ENCODE measurements around the gene PKD2L1.

Gene PKD2L1

DNA sequence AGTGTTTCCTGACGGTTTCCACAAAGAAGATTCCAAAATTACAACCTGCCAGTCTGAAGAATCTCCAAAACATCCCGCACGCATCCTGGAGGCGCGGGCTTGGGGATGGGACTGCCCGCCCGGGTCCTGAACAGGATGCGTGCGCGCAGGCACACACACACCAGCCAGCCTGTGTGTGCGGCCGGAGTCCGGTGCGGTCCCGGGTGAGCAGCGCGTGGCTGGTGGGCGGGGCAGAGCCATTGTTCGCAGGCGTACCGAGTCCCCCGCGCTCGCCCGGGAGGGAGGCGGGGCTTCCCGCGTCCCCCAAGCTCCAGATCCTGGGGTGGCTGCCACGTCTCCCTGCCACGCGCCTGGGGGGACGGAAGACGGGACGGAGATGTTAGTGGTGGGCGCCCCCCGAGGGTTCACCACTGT, 16.3 kb upstream of the PKD2L1 start:
- no peak overlapping the region for H2AFZ ChIP-seq (ENCODE audit: low read depth, low read length)
- under 1% methylated on average over 23 of the region's 36 CpGs for WGBS

GRCh38 chr10:100345570-100346330, 15.7 kb upstream of the PKD2L1 start:
- Histone ChIP-seq H3K23ac (ENCODE audit: low read length in 2 of 2) (no peak overlapping the region), H4K91ac (ENCODE audit: low read length) (peak overlapping the region; percentile 23), H2BK120ac (ENCODE audit: low read depth, low read length) (no peak overlapping the region), H4K8ac (ENCODE audit: low read length) (no peak overlapping the region), H3K4ac (ENCODE audit: low read depth in 1 of 2, low read length in 2 of 2) (peak overlapping the region; percentile 80 to 95), H3K4me3 (ENCODE audit: insufficient read depth in 1 of 2, low read depth in 1 of 2, low read length in 2 of 2) (peak overlapping the region in 1 of 2 experiments; percentile 88), H3K36me3 (ENCODE audit: control insufficient read depth in 1 of 2, insufficient read depth in 2 of 2, low read depth in 1 of 2, low read length in 2 of 2) (peaks cover 12 to 28% of the 10 kb centered on the region in 2 experiments), H2BK12ac (ENCODE audit: low read length in 2 of 2) (peak overlapping the region; percentile 80 to 94), H2BK5ac (ENCODE audit: low read depth, low read length, poor library complexity, severe bottlenecking) (no peak overlapping the region), H3K4me1 (ENCODE audit: control insufficient read depth, insufficient read depth, low read depth, low read length) (peaks cover 27% of the 10 kb centered on the region), H3K14ac (ENCODE audit: low read length in 2 of 2) (peak overlapping the region in 1 of 2 experiments; percentile 94), H3K18ac (ENCODE audit: low read depth in 1 of 2, low read length in 2 of 2) (peak overlapping the region; percentile 83 to 97), H2AFZ (ENCODE audit: low read depth, low read length) (no peak overlapping the region), H3K79me1 (replicated peaks; ENCODE audit: low read length, poor library complexity, severe bottlenecking) (peaks cover 16% of the 10 kb centered on the region), H2AK5ac (ENCODE audit: low read length, severe bottlenecking) (no peak overlapping the region), H3K9me3 (ENCODE audit: control insufficient read depth, low read length) (no peaks in the 10 kb centered on the region), H3K4me2 (ENCODE audit: low read length, poor library complexity, severe bottlenecking) (peak overlapping the region; percentile 91), H3K9ac (ENCODE audit: low read length) (peak overlapping the region; percentile 88), H3K27me3 (ENCODE audit: control insufficient read depth in 1 of 2, insufficient read depth in 1 of 2, low read length in 2 of 2) (no peaks in the 10 kb centered on the region), H3K27ac (ENCODE audit: low read length, poor library complexity, severe bottlenecking) (peak overlapping the region; percentile 12), H2BK15ac (ENCODE audit: low read depth, poor library complexity, severe bottlenecking) (no peak overlapping the region)
- peak; percentile 79 for DNase-seq
- WGBS = 37% methylated on average over 9 of the region's 9 CpGs

More for the DNA sequence above, 16.3 kb upstream of the PKD2L1 start:
- Histone ChIP-seq H3K23ac (ENCODE audit: low read length in 2 of 2) (no peak overlapping the region), H2BK12ac (ENCODE audit: low read length in 2 of 2) (peak overlapping the region; percentile 37 to 41), H4K8ac (ENCODE audit: low read length) (peak overlapping the region; percentile 51), H3K4me1 (ENCODE audit: control insufficient read depth, insufficient read depth, low read depth, low read length) (peaks cover 24% of the 10 kb centered on the region), H2BK5ac (ENCODE audit: low read depth, low read length, poor library complexity, severe bottlenecking) (peak overlapping the region; percentile 58), H3K9ac (ENCODE audit: low read length) (peak overlapping the region; percentile 88), H3K4ac (ENCODE audit: low read depth in 1 of 2, low read length in 2 of 2) (peak overlapping the region; percentile 80 to 87), H3K27me3 (ENCODE audit: control insufficient read depth in 1 of 2, insufficient read depth in 1 of 2, low read length in 2 of 2) (no peaks in the 10 kb centered on the region), H3K4me2 (ENCODE audit: low read length, poor library complexity, severe bottlenecking) (peak overlapping the region; percentile 91), H3K9me3 (ENCODE audit: control insufficient read depth, low read length) (no peaks in the 10 kb centered on the region), H3K18ac (ENCODE audit: low read depth in 1 of 2, low read length in 2 of 2) (peak overlapping the region; percentile 83 to 97), H3K79me1 (replicated peaks; ENCODE audit: low read length, poor library complexity, severe bottlenecking) (peaks cover 20% of the 10 kb centered on the region), H2BK120ac (ENCODE audit: low read depth, low read length) (peak overlapping the region; percentile 98), H2BK15ac (ENCODE audit: low read depth, poor library complexity, severe bottlenecking) (peak overlapping the region; percentile 70), H3K14ac (ENCODE audit: low read length in 2 of 2) (peak overlapping the region in 1 of 2 experiments; percentile 26), H3K27ac (ENCODE audit: low read length, poor library complexity, severe bottlenecking) (peak overlapping the region; percentile 55), H4K91ac (ENCODE audit: low read length) (peak overlapping the region; percentile 95), H3K36me3 (ENCODE audit: control insufficient read depth in 1 of 2, insufficient read depth in 2 of 2, low read depth in 1 of 2, low read length in 2 of 2) (peaks cover 17 to 34% of the 10 kb centered on the region in 2 experiments), H2AK5ac (ENCODE audit: low read length, severe bottlenecking) (no peak overlapping the region), H3K4me3 (ENCODE audit: insufficient read depth in 1 of 2, low read depth in 1 of 2, low read length in 2 of 2) (peak overlapping the region; percentile 88 to 93)
- DNase-seq = peak; percentile 92

- Histone ChIP-seq H4K91ac (ENCODE audit: low read length) (no peak overlapping the region), H2BK5ac (ENCODE audit: low read depth, low read length, poor library complexity, severe bottlenecking) (no peak overlapping the region), H4K8ac (ENCODE audit: low read length) (no peak overlapping the region), H3K14ac (ENCODE audit: low read length in 2 of 2) (no peak overlapping the region), H2BK15ac (ENCODE audit: low read depth, poor library complexity, severe bottlenecking) (no peak overlapping the region), H3K23ac (ENCODE audit: low read length in 2 of 2) (no peak overlapping the region), H3K4me3 (ENCODE audit: insufficient read depth in 1 of 2, low read depth in 1 of 2, low read length in 2 of 2) (no peak overlapping the region), H3K27ac (ENCODE audit: low read length, poor library complexity, severe bottlenecking) (no peak overlapping the region), H2AFZ (ENCODE audit: low read depth, low read length) (no peak overlapping the region), H3K9ac (ENCODE audit: low read length) (no peak overlapping the region), H2AK5ac (ENCODE audit: low read length, severe bottlenecking) (no peak overlapping the region), H3K27me3 (ENCODE audit: control insufficient read depth in 1 of 2, insufficient read depth in 1 of 2, low read length in 2 of 2) (peaks cover 0 to 13% of the 10 kb centered on the region in 2 experiments), H3K36me3 (ENCODE audit: control insufficient read depth in 1 of 2, insufficient read depth in 2 of 2, low read depth in 1 of 2, low read length in 2 of 2) (peaks cover 6 to 14% of the 10 kb centered on the region in 2 experiments), H3K4ac (ENCODE audit: low read depth in 1 of 2, low read length in 2 of 2) (peak overlapping the region in 1 of 2 experiments; percentile 38), H3K18ac (ENCODE audit: low read depth in 1 of 2, low read length in 2 of 2) (no peak overlapping the region), H3K4me2 (ENCODE audit: low read length, poor library complexity, severe bottlenecking) (no peak overlapping the region), H2BK120ac (ENCODE audit: low read depth, low read length) (no peak overlapping the region), H2BK12ac (ENCODE audit: low read length in 2 of 2) (peak overlapping the region; percentile 35 to 61), H3K79me1 (replicated peaks; ENCODE audit: low read length, poor library complexity, severe bottlenecking) (peaks cover 7% of the 10 kb centered on the region), H3K4me1 (ENCODE audit: control insufficient read depth, insufficient read depth, low read depth, low read length) (peaks cover 29% of the 10 kb centered on the region), H3K9me3 (ENCODE audit: control insufficient read depth, low read length) (no peaks in the 10 kb centered on the region)
- 95% methylated on average over 2 of the region's 3 CpGs for WGBS
- DNase-seq = no peak
These were observed 14.3 kb upstream of the PKD2L1 start for GRCh38 chr10:100344241-100344788.

DNA sequence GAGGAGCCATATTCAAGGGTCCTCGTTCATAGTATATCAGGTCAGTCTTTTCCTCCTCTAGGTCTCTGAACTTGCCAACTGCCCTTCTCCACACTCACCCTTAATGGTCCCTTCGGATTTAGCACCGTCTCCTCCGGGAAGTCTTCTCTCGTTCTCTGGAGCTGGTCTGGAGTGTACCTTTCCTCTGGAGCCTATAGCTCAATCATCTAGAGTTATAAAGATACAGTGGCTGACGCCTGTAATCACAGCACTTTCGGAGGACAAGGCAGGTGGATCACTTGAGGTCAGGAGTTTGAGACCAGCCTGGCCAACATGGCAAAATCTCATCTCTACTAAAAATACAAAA, 12.6 kb upstream of the PKD2L1 start:
- H3K36me3 ChIP-seq (ENCODE audit: control insufficient read depth in 1 of 2, insufficient read depth in 2 of 2, low read depth in 1 of 2, low read length in 2 of 2) = no peaks in the 10 kb centered on the region
- H3K4ac ChIP-seq (ENCODE audit: low read depth in 1 of 2, low read length in 2 of 2) = no peak overlapping the region
- peak overlapping the region; percentile 75 to 89 for H2BK12ac ChIP-seq (ENCODE audit: low read length in 2 of 2)
- H3K14ac ChIP-seq (ENCODE audit: low read length in 2 of 2) = no peak overlapping the region
- no peak overlapping the region for H2AK5ac ChIP-seq (ENCODE audit: low read length, severe bottlenecking)
- H3K9ac ChIP-seq (ENCODE audit: low read length) = no peak overlapping the region
- H2BK15ac ChIP-seq (ENCODE audit: low read depth, poor library complexity, severe bottlenecking) = no peak overlapping the region
- peaks cover 0 to 17% of the 10 kb centered on the region in 2 experiments for H3K27me3 ChIP-seq (ENCODE audit: control insufficient read depth in 1 of 2, insufficient read depth in 1 of 2, low read length in 2 of 2)
- H2BK120ac ChIP-seq (ENCODE audit: low read depth, low read length) = no peak overlapping the region
- H2AFZ ChIP-seq (ENCODE audit: low read depth, low read length) = no peak overlapping the region
- H3K4me2 ChIP-seq (ENCODE audit: low read length, poor library complexity, severe bottlenecking) = no peak overlapping the region
- H3K23ac ChIP-seq (ENCODE audit: low read length in 2 of 2) = no peak overlapping the region
- no peak overlapping the region for H3K18ac ChIP-seq (ENCODE audit: low read depth in 1 of 2, low read length in 2 of 2)
- H4K91ac ChIP-seq (ENCODE audit: low read length) = no peak overlapping the region
- no peak overlapping the region for H3K27ac ChIP-seq (ENCODE audit: low read length, poor library complexity, severe bottlenecking)
- H3K4me3 ChIP-seq (ENCODE audit: insufficient read depth in 1 of 2, low read depth in 1 of 2, low read length in 2 of 2) = no peak overlapping the region
- H2BK5ac ChIP-seq (ENCODE audit: low read depth, low read length, poor library complexity, severe bottlenecking) = no peak overlapping the region
- H3K9me3 ChIP-seq (ENCODE audit: control insufficient read depth, low read length) = no peaks in the 10 kb centered on the region
- 84% methylated on average over 7 of the region's 7 CpGs for WGBS
- DNase-seq = no peak
- H3K79me1 ChIP-seq (replicated peaks; ENCODE audit: low read length, poor library complexity, severe bottlenecking) = no peaks in the 10 kb centered on the region
- H4K8ac ChIP-seq (ENCODE audit: low read length) = no peak overlapping the region
- peaks cover 15% of the 10 kb centered on the region for H3K4me1 ChIP-seq (ENCODE audit: control insufficient read depth, insufficient read depth, low read depth, low read length)
